ENCODE results near the gene RNF150.
"Not testable (repeated sequence)": the region's sequence is repeated elsewhere in the genome, so short reads cannot be mapped to it uniquely, and the experiment has no call there.

The RNF150 gene

DNA sequence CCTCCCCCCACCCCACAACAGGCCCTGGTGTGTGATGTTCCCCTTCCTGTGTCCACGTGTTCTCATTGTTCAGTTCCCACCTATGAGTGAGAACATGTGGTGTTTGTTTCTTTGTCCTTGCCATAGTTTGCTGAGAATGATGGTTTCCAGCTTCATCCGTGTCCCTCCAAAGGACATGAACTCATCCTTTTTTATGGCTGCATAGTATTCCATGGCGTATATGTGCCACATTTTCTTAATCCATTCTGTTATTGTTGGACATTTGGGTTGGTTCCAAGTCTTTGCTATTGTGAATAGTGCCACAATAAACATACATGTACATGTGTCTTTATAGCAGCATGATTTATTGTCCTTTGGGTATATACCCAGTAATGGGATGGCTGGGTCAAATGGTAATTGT lies 312.7 kb downstream of the RNF150 start:
- not testable (repeated sequence) for DNase-seq (ENCODE audit: low read depth, low spot score)

DNA sequence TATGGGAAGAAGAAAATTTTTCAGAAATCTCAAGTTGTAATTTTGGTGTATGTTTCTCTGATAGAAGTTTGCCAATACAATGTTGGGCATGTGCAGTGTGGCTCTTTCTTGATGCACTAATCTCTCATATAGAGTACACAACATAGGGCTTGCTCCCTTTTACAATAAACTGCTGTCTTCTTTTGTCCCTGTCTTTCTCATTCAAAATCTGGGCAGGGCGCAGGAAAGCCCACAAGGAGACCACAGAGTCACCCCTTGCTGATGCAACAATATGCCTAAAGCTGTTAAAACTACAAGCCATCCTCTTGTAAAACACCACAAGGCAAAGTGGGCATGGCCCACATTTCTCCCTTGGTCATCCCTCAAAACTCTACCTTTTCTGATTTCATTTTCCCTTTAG lies 313.7 kb downstream of the RNF150 start:
- DNase-seq (ENCODE audit: low read depth, low spot score) = no peak

DNA sequence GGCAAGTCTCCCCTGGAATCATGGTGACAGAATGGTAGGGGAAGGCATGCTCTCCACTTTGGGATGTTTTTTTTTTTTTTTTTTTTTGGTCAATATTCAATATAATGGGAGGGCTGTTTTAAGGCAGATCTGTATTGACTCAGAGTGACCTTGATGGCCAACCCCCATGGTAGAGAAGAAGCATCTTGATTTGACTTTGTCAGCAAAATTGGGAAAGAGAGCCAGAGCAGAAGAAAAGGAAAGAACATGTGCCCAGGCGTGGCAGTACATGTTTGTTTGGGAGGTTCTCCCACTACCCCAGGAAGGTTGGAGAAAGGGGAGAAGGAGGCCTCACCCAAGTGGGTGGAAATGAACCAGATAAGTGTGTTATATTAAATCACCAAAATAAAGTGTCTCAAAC lies 314.8 kb downstream of the RNF150 start:
- DNase-seq (ENCODE audit: low read depth, low spot score) = no peak

DNA sequence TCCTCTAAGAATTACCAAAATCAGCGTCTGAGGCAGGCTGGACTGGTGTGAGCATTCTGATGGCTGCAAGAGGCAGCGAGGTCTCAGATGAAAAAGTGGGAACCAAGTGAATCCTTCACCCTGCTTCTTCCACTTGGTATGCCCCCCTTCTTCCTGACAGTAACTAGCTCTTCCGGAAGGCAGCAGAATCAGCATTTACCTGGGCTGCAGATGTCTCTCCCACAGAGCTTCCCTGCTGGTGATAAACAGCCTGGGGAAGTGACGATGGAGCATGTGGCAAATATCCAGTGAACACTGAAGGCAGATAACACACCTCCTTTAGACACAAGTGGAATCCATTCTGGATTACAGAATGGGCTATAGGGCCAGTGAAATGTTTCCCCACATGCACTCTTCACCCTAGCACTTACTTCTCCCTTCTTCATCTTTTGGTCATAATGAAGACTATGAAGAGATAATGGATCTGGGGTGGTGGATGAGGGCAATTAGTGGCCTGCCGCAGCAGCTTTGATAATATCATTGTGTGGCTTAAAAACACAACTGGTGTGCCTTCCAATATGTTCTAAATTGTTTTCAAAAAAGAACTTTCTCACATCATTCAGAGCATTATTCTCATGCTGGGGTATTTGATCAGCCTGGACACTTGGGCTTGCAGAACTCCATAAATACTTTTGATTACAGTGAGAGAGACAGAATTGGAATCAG lies 316.3 kb downstream of the RNF150 start:
- no peak for DNase-seq (ENCODE audit: low read depth, low spot score)

DNA sequence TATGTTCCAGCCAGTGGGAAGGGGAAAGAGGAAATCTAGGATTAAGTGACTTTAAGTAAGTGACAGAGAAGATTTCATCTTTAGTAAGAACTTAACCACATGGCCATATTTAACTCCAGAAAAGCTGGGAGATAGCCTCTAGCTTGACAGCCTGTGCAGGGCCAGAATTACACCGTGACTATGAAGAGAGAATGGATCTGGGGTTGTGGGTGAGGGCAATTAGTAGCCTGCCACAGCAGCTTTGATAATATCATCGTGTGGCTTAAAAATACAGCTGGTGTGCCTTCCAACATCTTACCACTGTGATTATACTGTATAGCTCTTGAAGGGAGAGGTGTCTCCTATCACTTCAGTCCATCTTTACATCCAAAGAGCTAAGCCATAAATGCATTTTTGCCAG lies 319.5 kb downstream of the RNF150 start:
- DNase-seq (ENCODE audit: low read depth, low spot score) = no peak

DNA sequence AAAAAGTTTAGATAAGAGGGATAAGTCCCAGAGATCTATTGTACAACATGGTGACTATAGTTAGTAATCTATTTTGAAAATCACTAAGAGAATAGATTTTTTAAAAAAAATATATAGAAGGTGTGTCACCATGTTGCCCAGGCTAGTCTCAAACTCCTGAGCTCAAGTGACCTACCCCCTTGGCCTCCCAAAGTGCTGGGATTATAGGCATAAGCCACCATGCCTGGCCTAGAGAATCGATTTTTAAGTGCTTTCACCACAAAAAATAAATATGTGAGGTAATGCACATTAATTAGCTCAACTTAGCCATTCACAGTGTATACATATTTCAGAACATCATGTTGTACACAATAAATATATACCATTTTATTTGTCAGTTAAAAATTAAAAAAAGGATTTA lies 320.4 kb downstream of the RNF150 start:
- DNase-seq (ENCODE audit: low read depth, low spot score) = no peak

DNA sequence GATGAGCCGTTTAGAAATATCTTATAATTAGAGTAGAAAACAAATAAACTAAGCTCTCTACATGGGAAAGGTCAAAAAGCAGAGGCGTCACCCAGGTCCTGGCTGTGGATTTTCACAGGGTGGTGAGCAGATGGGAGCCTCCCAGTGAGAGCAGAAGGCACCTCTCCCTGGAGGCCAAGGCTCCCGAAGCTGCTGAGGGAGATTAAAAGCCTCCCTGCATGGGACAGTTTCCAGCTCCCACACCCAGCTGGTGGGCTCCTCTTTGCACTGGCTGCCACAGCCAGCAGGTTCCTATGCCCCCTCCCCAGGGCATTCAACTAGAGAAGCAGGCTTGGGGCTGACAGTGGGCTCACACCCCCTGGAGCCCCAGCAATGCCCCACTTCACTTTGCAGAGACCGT lies 321.8 kb downstream of the RNF150 start:
- no peak for DNase-seq (ENCODE audit: low read depth, low spot score)

DNA sequence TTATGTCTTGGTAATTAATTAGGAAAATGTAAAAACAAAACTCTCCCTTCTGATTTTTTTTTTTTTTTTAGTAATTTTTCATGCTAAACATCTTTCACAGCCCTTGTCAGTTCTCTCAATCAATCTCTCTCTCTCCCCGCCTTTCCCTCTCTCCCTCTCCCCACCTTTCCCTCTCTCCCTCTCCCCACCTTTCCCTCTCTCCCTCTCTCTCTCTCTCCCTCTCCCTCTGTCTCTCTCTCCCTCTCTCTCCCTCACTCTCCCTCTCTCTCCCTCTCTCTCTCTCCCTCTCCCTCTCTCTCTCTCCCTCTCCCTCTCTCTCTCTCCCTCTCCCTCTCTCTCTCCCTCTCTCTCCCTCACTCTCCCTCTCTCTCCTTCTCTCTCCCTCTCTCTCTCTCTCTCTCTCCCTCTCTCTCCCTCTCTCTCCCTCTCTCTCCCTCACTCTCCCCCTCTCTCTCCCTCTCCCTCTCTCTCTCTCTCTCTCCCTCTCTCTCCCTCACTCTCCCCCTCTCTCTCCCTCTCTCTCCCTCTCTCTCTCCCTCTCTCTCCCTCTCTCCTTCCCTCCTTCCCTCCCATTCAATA lies 322.6 kb downstream of the RNF150 start:
- DNase-seq (ENCODE audit: low read depth, low spot score) = not testable (repeated sequence)
